Skin epidermis (tissue), 12 donors: ENCODE measurements around the gene TLL1.

Source experiments
- H3K27ac ChIP-seq, 21 experiments: fragments of 200-600 bp; sonication (generic) in 11 of 21; one replicate each; pipeline ENCODE4 v1.5.0; 2020; ENCODE audit warnings: mild to moderate bottlenecking in 3 of 21, inconsistent platforms in 2 of 21, moderate library complexity in 2 of 21
- H3K4me3 ChIP-seq, 7 experiments: fragments of 200-600 bp; sonication (generic) in 2 of 7; one replicate each; pipeline ENCODE4 v1.5.0; 2020; ENCODE audit warnings: inconsistent platforms in 2 of 7, mild to moderate bottlenecking in 2 of 7, moderate library complexity in 1 of 7

The TLL1 gene

DNA sequence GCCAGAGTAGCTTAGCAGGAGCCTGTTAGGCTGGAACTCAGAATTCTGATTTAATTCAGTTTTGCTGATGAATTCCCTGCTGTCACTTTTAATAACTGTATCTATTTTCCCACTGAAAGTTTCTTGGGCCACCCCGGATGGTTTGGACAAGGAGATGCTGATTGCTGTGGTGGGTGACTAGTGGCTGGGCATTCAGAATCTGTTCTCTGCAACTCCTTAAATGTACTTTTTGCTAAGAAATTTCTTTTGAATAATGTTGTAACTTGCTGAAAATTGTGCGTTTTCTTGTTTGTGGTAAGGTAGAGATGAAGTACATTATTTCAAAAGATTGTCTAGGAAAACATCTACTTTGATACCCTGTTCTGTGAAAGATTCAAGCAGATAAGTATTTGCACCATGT is 2.4 kb downstream of the TLL1 start:
- H3K4me3 ChIP-seq, result peak overlapping the region in 2 of 7 experiments; percentile 55 to 57
- H3K27ac ChIP-seq, result no peak overlapping the region

DNA sequence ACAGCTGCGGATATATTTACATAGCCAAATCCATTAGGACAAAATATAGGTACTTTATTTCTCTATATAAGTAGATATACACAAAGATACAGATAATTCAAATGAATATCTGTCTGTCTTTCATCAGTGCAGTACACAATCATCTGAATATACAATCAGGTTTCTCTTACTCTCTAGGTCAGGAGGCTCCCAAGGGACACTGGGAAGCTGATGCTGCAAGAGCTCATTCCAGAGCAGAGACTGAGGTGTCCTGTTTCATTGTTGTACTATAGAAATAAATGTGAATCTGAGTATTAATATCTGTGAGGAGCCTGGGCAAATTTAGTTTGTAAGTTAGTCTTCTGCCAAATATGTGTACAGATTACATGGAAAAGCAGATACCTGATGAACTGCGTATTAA is 4.2 kb downstream of the TLL1 start:
- Histone ChIP-seq H3K27ac (no peak overlapping the region), H3K4me3 (no peak overlapping the region)

DNA sequence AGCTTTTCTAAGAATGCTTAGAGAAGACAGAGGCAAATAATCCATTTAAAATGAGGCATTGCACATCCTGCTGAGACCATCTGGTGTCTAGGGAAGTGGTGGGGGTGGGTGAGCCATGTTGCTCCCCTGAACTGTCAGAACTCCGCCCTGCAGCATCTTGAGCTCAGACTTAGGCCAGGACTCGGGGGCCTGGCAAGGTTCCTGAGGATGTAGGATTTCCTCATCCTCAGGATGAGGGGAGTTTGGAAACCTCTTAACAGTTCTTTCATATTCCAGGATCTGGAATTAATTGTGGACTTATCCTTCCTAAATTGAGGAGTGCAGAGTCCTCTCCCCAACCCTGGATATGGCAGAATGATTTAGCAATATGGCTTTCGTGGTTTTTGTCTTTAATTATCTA is 6.6 kb downstream of the TLL1 start:
- no peak overlapping the region for H3K27ac ChIP-seq

DNA sequence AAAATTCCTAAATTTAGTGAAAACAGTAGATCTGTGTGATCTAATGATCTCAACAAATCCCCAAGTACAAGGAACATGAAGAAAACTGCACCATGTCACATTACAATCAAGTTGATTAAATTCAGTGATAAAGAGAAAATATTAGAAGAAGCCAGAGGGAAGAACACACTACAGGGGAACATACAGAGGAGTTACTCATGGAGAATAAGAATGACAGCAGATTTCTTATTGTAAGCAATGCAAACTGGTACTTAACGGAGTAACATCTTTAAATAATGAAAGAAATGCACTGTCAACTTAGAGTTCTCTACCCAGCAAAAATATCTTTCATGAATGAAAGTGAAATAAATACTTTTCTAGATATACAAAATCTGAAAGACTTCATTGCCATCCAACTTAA is 21.1 kb downstream of the TLL1 start:
- H3K27ac ChIP-seq, result no peak overlapping the region
- no peak overlapping the region for H3K4me3 ChIP-seq

More for the DNA sequence above, 6.6 kb downstream of the TLL1 start:
- H3K4me3 ChIP-seq, result no peak overlapping the region

DNA sequence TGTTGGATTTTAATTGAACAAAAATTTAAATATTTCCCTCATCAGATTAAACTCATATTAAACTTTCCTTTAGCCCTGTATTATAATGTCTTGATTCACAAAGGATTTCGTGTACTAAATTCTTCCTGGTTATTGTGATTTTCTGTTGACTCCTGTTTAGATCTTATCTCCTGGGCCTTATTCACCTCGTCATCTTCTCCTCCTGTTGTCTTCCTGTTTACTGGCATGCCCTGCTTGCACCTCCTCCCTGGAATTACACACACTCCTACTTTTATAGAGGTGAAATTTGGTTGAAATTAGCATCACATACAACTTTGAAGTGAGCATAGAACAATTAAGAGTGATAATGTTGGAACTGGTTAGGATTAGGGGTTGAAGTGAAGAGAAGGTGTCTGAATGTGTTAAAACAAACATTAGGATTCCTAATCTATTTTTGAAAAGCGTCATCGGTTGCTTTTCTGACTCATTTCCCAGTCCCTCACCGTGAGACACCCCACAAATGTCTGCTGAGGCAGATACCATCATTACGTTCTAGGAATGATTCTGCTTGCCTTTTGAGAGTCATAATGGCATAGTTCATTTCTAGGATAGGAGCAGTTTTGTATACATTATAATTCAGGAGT is 32.5 kb downstream of the TLL1 start:
- Histone ChIP-seq H3K27ac (no peak overlapping the region), H3K4me3 (no peak overlapping the region)

DNA sequence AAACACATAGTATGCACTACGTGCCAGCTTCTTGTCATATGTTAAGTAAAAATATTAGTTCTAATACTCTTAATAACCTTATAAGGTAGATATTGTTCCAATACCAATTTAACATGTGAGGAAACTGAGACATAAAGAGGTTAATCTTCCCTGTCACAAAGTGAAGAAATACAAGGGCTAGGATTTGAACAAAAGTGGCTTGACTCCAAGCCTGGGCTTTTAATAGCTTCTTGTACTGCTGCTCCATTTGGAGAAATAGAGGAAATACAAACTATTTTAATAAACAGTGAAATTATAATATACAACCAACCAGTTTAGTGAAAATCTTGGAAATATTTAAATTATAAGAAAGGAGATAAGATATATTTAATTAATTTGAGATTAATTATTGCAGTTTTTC is 33.2 kb downstream of the TLL1 start:
- H3K27ac ChIP-seq, result no peak overlapping the region
- H3K4me3 ChIP-seq, result no peak overlapping the region

DNA sequence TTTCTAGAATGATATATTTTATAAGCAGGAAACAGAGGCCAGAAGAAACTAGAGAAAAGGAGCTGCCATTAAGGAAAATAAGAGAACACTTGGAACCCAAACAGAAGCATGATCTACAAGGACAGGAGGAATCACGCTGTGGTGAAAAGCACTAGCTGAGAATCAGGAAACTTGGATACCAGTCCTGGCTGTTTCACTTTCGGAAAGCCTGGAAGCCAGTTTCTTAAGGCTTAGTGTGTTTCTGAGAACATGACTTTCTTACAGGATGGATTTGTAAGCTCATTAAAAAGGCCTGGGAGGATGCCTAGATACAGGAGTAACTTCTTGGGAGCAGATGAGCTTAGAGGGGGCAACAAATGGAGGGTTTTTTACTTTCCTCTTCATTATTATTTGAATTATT is 36.9 kb downstream of the TLL1 start:
- Histone ChIP-seq H3K27ac (no peak overlapping the region), H3K4me3 (no peak overlapping the region)

DNA sequence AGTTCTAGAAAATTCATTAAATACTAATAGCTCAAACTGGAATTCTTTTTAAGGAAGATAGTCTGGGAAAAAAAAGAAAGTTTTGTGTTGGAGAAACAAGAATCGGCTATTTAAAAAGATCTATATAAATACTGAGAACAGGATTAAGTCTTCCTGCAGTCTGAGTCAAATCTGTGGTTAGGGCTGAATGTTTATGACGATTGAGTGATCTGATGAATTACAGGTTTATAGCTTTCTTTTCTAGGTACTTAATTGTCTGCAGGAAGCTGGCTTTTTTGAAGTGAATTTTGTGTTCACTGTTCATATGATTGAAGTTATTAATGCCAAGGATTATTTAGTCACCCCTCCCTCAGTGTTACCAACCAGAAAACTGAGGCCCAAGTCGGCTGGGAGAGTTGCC is 42.2 kb downstream of the TLL1 start:
- no peak overlapping the region for H3K4me3 ChIP-seq
- no peak overlapping the region for H3K27ac ChIP-seq

DNA sequence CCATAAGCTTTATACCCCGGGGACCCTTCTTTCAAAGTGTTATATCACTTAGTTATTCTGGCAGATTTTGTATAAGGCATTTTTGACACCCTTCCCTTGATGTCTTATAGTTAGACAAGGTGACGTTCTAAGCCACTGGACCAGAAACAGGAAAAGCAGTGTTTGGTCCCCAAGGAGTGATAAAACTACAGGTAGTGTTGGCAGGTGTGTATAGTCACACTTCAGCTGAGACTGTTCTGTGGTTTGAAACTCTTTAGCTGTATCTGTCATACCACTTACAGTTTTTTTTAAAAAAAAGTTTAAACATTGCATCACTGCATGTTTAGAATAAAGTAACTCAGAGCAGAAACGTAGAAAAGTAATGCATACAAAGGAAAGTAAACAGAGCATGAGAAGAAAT is 48.5 kb downstream of the TLL1 start:
- H3K27ac ChIP-seq, result no peak overlapping the region
- no peak overlapping the region for H3K4me3 ChIP-seq

DNA sequence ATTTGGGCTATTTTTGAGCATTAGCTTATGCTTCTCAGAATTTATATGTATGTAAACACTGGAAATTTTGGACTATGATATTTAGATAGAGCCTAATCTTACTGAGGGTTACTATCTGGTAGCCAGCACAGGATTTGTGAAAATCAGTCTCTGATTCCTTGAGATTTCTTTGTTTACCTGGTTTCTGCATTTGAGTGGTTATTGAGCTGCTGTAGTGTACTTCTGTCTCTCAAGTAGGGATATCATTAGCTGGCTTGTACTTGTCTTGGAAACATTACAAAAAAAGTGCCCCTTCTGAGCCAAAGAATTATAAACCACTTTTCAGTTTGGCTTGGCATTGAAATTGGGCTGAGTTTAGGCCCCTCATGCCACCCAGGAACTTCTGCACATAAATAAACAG is 49.7 kb downstream of the TLL1 start:
- H3K4me3 ChIP-seq, result no peak overlapping the region

DNA sequence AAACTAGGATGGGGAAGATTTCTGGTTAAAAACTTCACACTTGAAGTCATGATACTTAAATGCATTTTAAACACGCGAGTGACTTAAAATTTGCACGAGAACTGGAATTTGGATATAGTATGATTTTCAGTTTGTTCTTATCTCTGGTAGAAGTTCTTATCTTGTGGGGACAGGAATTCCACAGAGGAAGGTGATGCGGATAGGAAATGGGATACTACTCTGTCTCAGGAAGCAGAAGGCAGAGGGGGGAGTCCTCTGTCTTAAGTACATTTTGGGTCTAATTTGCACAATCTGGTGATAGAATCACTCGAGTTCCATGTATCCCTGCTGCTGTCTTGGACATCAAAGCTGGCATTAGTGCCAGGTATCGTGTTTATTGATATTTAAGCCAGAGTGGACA is 53.3 kb downstream of the TLL1 start:
- Histone ChIP-seq H3K4me3 (no peak overlapping the region), H3K27ac (no peak overlapping the region)

More for the DNA sequence above, 49.7 kb downstream of the TLL1 start:
- H3K27ac ChIP-seq, result no peak overlapping the region

DNA sequence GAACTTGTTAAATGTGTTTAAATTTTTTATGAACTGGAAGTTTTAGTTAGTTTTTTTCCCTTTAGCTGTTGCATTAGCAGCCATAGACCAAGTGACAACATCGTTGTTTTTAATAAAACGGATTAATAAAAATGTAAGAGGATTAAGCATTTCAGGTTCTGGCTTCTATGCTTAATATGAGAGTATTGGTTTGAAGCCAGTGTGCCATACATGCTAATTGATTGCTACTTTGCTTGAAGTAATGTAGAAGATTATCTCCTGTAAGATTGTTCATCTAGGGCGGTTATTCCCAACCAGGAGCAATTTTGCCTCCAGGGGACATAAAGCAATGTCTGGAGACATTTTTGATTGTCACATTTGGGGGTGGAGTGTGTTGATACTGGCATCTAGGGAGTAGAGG is 54.3 kb downstream of the TLL1 start:
- Histone ChIP-seq H3K4me3 (no peak overlapping the region), H3K27ac (no peak overlapping the region)

DNA sequence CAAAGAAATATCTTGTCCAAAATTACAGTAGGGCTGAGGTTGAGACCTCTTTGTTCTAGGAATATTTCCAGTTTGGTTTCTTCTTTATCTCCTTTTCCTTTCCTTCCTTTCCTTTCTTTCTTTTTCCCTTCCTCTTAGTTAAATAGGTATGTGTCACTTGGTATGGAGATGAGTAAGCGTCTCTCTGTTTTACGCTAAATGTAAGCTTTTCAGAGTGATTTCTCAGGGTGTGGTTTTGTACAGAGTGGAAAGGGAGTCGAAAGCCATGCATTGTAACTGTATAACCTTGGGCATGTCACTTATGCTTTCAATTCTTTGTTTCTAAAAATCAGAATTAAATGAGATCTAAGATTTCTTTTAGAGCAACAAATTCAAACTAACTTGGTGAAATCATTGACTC is 54.8 kb downstream of the TLL1 start:
- H3K4me3 ChIP-seq, result no peak overlapping the region

DNA sequence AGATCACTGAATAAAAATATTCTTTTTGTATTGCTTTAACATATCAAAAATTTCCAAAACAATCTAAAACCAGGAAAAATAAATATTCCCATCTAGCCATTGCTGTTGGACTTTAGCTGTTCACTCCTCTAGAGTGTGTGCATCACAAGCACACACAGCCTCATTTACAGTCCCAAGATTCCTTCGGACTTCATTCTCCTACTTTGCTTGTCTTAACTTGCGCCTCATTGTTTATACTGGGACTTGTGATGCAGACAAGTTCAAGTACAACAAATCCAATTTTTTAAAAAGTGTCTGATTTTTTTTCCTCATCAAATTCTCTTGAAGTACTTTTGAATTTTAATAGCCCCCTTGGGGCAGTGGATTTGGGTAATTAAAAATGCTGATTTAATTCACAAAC is 55.6 kb downstream of the TLL1 start:
- H3K4me3 ChIP-seq, result no peak overlapping the region
- H3K27ac ChIP-seq, result no peak overlapping the region

More for the DNA sequence above, 54.8 kb downstream of the TLL1 start:
- no peak overlapping the region for H3K27ac ChIP-seq

DNA sequence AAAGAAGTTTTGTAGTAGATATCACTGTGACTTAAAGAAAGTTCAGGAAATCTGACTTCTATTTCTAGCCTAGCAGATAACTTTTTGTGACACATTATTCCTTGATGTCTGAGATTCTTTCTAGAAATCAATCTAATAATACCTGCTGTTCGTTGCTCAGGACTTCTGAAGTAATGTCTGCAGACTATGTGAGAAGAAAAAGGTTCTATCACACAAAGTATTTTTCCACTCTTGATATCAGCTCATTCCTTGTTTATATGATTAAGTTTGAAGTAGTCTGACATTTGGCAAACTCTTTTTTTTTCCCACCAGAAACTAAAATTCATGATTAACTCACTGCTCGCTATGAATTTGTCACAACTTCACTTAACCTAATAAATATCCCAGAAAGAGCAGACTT is 56.6 kb downstream of the TLL1 start:
- H3K4me3 ChIP-seq, result no peak overlapping the region
- no peak overlapping the region for H3K27ac ChIP-seq

DNA sequence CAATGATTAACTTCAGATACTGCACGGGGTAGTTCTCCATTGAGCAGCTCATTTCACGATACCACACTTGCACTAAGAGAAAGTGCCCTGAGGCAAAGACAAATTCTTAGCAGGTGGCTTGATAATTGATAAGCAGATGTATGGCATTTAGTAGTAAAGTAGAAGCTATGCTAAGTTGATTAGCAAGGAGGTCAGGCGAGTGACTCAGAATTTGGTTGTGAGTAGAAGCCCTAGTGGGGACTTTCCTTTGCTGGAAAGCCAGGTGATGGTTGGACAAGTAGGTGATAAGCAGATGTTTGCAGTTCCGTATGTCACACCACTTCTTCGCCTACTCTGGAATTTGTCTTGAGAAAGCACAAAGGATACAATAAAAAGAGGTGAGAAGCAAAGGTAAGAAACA is 58.7 kb downstream of the TLL1 start:
- no peak overlapping the region for H3K27ac ChIP-seq
- no peak overlapping the region for H3K4me3 ChIP-seq

DNA sequence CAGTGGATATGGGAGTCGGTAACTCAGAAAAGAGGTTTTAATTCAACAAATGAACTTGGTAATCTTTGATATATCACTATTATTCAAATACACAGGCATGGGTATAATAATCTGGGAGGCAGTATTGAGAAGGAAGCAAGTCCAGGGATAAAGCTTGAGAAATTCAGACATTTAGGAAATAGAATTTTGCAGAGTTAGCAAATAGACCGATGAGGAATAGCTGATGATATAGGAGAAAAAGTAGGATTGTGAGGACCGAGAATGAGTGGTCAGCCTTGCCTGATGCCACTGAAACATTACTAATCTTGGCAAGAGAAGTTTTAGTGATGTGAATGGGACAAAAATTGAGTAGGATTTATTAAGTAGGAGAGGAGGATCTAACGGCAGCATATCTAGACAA is 71.9 kb downstream of the TLL1 start:
- H3K4me3 ChIP-seq, result no peak overlapping the region
- no peak overlapping the region for H3K27ac ChIP-seq

DNA sequence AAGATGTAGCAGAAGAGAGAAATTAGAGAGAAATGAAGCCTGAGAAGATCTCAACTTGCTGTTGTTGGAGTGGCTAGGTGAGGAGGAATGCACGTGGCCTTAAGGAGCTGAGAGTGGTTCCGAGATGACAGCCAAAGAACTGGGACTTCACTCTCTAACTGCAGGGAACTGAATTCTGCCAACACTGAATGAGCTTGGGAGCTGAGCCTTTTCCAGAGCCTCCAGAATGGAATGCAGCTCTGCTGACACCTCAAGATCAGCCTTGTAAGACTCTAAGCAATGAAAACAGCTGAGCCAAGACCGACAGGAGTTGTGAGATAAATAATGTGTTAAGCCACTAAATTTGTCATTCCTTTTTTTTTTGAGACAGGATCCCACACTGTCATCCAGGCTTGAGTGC is 73.0 kb downstream of the TLL1 start:
- Histone ChIP-seq H3K4me3 (no peak overlapping the region), H3K27ac (no peak overlapping the region)

DNA sequence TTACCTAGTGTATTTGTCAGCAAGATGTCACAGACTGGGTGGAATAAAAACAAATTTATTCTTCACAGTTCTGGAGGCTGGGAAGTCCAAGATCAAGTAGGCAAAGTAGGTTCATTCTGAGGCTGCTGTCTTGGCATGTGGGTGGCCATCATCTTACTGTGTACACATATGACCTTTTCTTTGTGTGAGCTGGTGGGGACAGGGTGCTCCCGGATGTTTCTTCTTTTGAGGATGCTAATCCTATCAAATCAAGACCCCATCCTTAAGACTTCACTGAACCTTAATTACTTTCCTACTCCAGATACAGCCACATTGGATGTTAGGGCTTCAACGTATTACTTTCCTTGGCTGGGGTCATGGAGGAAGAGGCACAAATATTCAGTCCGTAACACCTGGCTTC is 74.0 kb downstream of the TLL1 start:
- no peak overlapping the region for H3K27ac ChIP-seq
- no peak overlapping the region for H3K4me3 ChIP-seq

DNA sequence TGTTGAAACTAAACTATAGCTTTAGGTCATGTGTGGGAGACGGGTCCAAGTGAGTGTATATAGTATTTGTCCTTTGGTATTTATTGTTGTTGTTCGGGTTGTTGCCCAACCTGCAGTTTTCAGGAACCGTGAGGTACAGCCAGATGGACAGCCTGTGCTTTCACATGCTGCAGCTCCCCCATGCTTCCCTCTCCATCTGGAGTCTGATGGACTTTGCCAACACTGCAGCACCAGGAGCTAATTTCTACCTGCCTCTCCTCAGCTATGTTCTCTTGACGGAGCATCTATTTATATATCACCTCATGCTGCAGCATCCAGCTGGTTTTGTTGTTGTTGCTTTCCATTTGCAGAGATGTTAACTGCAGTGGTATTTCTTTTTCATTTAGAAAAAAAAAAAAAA is 80.1 kb downstream of the TLL1 start:
- H3K27ac ChIP-seq, result no peak overlapping the region

DNA sequence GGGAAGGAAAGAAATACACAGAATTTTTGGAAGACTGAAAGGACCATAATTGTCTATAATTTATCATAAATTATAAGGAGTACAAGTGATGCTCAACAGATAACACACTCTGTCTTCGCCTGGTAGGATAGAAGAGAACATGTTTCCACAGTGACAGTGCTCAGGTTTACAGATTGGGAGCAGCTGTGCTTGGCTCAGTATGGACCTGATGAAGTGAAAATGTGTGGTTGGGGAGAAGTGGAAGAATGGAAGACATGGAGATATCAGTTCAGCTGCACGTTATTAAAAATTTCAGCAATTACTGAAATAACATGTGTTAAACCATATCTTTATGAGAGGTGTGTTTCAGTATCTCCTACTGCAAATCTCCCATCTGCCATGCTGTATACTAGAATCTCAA is 90.6 kb downstream of the TLL1 start:
- H3K27ac ChIP-seq, result no peak overlapping the region
- no peak overlapping the region for H3K4me3 ChIP-seq

More for the DNA sequence above, 80.1 kb downstream of the TLL1 start:
- H3K4me3 ChIP-seq, result no peak overlapping the region

DNA sequence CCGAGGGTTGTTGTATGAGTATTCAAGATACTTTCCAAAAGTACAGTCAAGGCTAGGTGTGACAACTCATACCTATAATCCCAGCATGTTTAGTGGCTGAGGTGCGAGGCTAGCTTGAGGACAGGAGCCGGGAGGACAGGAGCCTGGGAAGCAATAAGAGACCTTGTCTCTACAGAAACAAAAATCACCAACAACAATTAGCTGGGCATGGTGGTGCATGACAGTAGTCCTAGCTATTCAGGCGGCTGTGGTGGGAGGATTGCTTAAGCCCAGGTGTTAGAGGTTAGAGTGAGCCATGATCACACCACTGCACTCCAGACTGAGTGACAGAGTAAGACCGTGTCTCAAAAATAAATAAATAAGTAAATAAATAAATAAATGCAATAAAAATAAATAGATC is 91.6 kb downstream of the TLL1 start:
- Histone ChIP-seq H3K4me3 (no peak overlapping the region), H3K27ac (no peak overlapping the region)

DNA sequence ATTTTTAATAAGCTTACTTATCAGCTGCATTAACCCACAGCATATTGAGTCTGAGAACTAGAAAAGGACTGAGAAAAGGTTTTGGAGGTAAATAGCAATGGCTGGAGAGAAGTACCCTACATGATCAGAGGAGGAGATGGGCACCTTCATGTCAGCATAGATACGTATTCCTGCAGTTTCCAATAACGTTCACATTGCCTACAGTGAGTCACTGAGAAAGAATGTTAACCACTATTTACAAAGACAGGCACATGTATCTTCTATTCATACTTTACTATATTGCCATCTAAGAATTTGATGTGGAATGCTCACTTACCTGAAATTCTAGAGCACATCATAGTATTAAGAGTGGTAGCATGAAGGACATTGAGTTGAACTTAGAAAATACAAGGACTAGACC is 92.5 kb downstream of the TLL1 start:
- H3K4me3 ChIP-seq, result no peak overlapping the region
- no peak overlapping the region for H3K27ac ChIP-seq
